HepG2 (cell line): Measurements from ENCODE around the gene NUP153. TPM values are rescaled to one million over a fixed set of nuclear protein-coding genes. Genes with fewer than 3 reads are reported as not detected.
A peak's percentile ranks its signal among the peaks of the same experiment; 100 is the strongest.

ENCODE experiments used
- GATAD2A ChIP-seq: IDR thresholded peaks from 2 replicates; pipeline ENCODE4 v1.6.1; 2016
- ISL2 ChIP-seq: sonication (generic); formaldehyde crosslinking; IDR thresholded peaks from 2 replicates; pipeline ENCODE4 v1.5.0; 2020; ENCODE audit warnings: missing genetic modification reagents
- KDM5B ChIP-seq: sonication (generic); formaldehyde crosslinking; IDR thresholded peaks from 2 replicates; pipeline ENCODE4 v1.4.0; 2020; ENCODE audit warnings: missing genetic modification reagents, mild to moderate bottlenecking, borderline replicate concordance
- MYC ChIP-seq: sonication (generic); formaldehyde crosslinking; IDR thresholded peaks from 2 replicates; pipeline ENCODE4 v1.9.0; 2021; ENCODE audit warnings: missing genetic modification reagents, borderline replicate concordance
- NCOA5 ChIP-seq: sonication (generic); formaldehyde crosslinking; IDR thresholded peaks from 2 replicates; pipeline ENCODE4 v1.4.0; 2020; ENCODE audit warnings: missing genetic modification reagents
- SMYD3 ChIP-seq: sonication (generic); formaldehyde crosslinking; IDR thresholded peaks from 2 replicates; pipeline ENCODE4 v1.8.1; 2023; ENCODE audit warnings: mild to moderate bottlenecking, missing genetic modification reagents
- SOX13 ChIP-seq, 3 experiments: fragments of 450-650 bp in 1 of 3; sonication (generic) in 1 of 3; formaldehyde crosslinking in 1 of 3; IDR thresholded peaks in 2 of 3; conservative IDR thresholded peaks in 1 of 3; 2 replicates each; pipeline versions ENCODE4 v1.5.0 to v1.6.1; 2016 to 2020; ENCODE audit warnings: antibody characterized with exemption in 1 of 3, mild to moderate bottlenecking in 1 of 3, missing compliant biosample characterization in 1 of 3, missing genetic modification reagents in 1 of 3, moderate library complexity in 1 of 3
- STAT6 ChIP-seq: sonication (generic); formaldehyde crosslinking; IDR thresholded peaks from 2 replicates; pipeline ENCODE4 v1.4.0; 2020; ENCODE audit warnings: missing genetic modification reagents, mild to moderate bottlenecking, borderline replicate concordance
- TCF7L2 ChIP-seq: IDR thresholded peaks from 2 replicates; pipeline ENCODE4 v1.6.1; 2011; ENCODE audit warnings: mild to moderate bottlenecking, low read depth, low read length, moderate library complexity
- ZC3H13 ChIP-seq: sonication (generic); formaldehyde crosslinking; IDR thresholded peaks from 2 replicates; pipeline ENCODE4 v1.8.1; 2023; ENCODE audit warnings: mild to moderate bottlenecking, missing genetic modification reagents, moderate library complexity
- ZFP62 ChIP-seq: sonication (generic); formaldehyde crosslinking; IDR thresholded peaks from 2 replicates; pipeline ENCODE4 v1.4.0; 2020; ENCODE audit warnings: missing genetic modification reagents
- ZFYVE20 ChIP-seq: sonication (generic); formaldehyde crosslinking; IDR thresholded peaks from 2 replicates; pipeline ENCODE4 v1.8.0; 2023; ENCODE audit warnings: low read depth, mild to moderate bottlenecking, moderate library complexity, missing genetic modification reagents, borderline replicate concordance
- ZNF18 ChIP-seq: sonication (generic); formaldehyde crosslinking; IDR thresholded peaks from 2 replicates; pipeline ENCODE4 v1.8.0; 2022; ENCODE audit warnings: mild to moderate bottlenecking, missing genetic modification reagents; ENCODE audit not compliant: insufficient replicate concordance
- ZNF770 ChIP-seq: sonication (generic); formaldehyde crosslinking; IDR thresholded peaks from 2 replicates; pipeline ENCODE4 v1.5.0; 2020; ENCODE audit warnings: mild to moderate bottlenecking, missing genetic modification reagents
- polyA plus RNA-seq, 8 experiments: library from polyadenylated mRNA; depleted of rRNA in 3 of 8; stranded (reverse) in 7 of 8; unstranded in 1 of 8; fragments of >200 nt; fragmentation: Illumina TruSeq in 4 of 8; extraction: Trizol in 4 of 8; gene quantifications; 2 replicates each; pipeline versions ENCODE4 v1.2.1 to v1.2.3, GENCODE V29; 2011 to 2016; ENCODE audit warnings: low read depth in 4 of 8, missing spikeins in 1 of 8, mixed read lengths in 1 of 8; ENCODE audit not compliant: insufficient read depth in 1 of 8
- total RNA-seq, 5 experiments: library from RNA; depleted of rRNA; stranded (reverse); fragments of >200 nt; fragmentation: Illumina TruSeq; extraction: Trizol; gene quantifications; 2 replicates each; pipeline ENCODE4 v1.2.3, GENCODE V29; 2016; ENCODE audit warnings: low read depth in 1 of 5
- TF ChIP-seq, protein P1 (sequence below), 2 experiments: sonication (generic) in 1 of 2; formaldehyde crosslinking in 1 of 2; IDR thresholded peaks; 2 replicates each; pipeline versions ENCODE4 v1.4.0 to v1.6.1; 2016 to 2020; ENCODE audit warnings: borderline replicate concordance in 1 of 2, low read depth in 1 of 2, mild to moderate bottlenecking in 1 of 2, missing genetic modification reagents in 1 of 2
- TF ChIP-seq, protein P2 (sequence below): sonication (generic); formaldehyde crosslinking; IDR thresholded peaks from 2 replicates; pipeline ENCODE4 v1.4.0; 2020; ENCODE audit warnings: missing genetic modification reagents

NUP153 gene
- total and polyA plus RNA-seq, 2 of the 13 experiments (the other 11 are each of a cell fraction or from before 2014, with no cell fraction given), result 29.8 to 55.2 TPM

GRCh38 chr6:17602888-17603287, 103.8 kb downstream of the NUP153 start (continued):
- TF ChIP-seq, protein P1, sequence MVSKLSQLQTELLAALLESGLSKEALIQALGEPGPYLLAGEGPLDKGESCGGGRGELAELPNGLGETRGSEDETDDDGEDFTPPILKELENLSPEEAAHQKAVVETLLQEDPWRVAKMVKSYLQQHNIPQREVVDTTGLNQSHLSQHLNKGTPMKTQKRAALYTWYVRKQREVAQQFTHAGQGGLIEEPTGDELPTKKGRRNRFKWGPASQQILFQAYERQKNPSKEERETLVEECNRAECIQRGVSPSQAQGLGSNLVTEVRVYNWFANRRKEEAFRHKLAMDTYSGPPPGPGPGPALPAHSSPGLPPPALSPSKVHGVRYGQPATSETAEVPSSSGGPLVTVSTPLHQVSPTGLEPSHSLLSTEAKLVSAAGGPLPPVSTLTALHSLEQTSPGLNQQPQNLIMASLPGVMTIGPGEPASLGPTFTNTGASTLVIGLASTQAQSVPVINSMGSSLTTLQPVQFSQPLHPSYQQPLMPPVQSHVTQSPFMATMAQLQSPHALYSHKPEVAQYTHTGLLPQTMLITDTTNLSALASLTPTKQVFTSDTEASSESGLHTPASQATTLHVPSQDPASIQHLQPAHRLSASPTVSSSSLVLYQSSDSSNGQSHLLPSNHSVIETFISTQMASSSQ (IDR thresholded peaks at IDR 0.05; ENCODE audit: low read depth), result peak; percentile 87
- TF ChIP-seq, protein P1 (CRISPR knock-in tag; IDR thresholded peaks at IDR 0.05; ENCODE audit: borderline replicate concordance), result peak; percentile 86; the same call in 1 of the 2 replicates
- TF ChIP-seq GATAD2A (CRISPR knock-in tag), result peak; percentile 49; the same call in 1 of the 2 replicates
- TF ChIP-seq STAT6 (CRISPR knock-in tag), result no peak
- no peak for TF ChIP-seq ZFP62 (CRISPR knock-in tag)
- TF ChIP-seq SOX13 (IDR thresholded peaks at IDR 0.05), result no peak
- peak in 1 of 2 experiments; percentile 87; a peak in 2 of 4 replicates for TF ChIP-seq SOX13 (CRISPR knock-in tag; conservative IDR thresholded peaks at IDR 0.05 in 1 of 2, IDR thresholded peaks at IDR 0.05 in 1 of 2)
- TF ChIP-seq ZNF18 (CRISPR knock-in tag), result no peak
- no peak for TF ChIP-seq ZC3H13 (CRISPR knock-in tag)
- no peak for TF ChIP-seq MYC (CRISPR knock-in tag)
- peak; percentile 77; the same call in 1 of the 2 replicates for TF ChIP-seq ISL2 (CRISPR knock-in tag)
- TF ChIP-seq ZFYVE20 (CRISPR knock-in tag), result no peak
- TF ChIP-seq, protein P2, sequence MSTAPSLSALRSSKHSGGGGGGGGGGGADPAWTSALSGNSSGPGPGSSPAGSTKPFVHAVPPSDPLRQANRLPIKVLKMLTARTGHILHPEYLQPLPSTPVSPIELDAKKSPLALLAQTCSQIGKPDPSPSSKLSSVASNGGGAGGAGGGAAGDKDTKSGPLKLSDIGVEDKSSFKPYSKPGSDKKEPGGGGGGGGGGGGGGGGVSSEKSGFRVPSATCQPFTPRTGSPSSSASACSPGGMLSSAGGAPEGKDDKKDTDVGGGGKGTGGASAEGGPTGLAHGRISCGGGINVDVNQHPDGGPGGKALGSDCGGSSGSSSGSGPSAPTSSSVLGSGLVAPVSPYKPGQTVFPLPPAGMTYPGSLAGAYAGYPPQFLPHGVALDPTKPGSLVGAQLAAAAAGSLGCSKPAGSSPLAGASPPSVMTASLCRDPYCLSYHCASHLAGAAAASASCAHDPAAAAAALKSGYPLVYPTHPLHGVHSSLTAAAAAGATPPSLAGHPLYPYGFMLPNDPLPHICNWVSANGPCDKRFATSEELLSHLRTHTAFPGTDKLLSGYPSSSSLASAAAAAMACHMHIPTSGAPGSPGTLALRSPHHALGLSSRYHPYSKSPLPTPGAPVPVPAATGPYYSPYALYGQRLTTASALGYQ, result no peak
- no peak for TF ChIP-seq KDM5B
- TF ChIP-seq ZNF770 (CRISPR knock-in tag), result no peak
- no peak for TF ChIP-seq NCOA5 (CRISPR knock-in tag)
- TF ChIP-seq SMYD3 (CRISPR knock-in tag), result no peak
- TF ChIP-seq TCF7L2, result peak; percentile 85
